ENCODE measurements around the gene APBB2. TPM values are rescaled to one million over a fixed set of nuclear protein-coding genes. Genes with fewer than 3 reads are reported as not detected.

Gene APBB2
- total and polyA plus RNA-seq, 2 experiments from 2014 or later: 35.8 to 74.8 TPM

DNA sequence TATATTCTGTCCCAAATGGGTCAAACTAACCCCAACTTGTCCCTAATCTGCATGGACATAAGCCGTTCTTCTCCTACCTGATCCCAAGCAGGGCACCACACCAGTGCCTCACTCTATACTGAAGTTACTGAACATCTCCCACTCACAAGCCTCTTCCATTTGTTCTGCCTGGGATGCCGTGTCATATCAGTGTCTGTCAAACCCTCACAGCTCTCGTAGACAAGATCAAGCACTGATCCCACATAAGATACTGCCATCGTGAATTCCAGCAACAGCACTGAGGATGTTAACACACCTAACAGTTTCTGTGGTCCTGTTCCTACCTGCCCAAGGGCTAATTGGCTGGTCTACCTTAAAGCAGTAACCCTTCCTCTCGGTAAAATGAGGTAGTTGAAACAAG, 162.1 kb downstream of the APBB2 start:
- ATAC-seq (no peak), DNase-seq (ENCODE audit: low spot score) (no peak)
- Mint-ChIP-seq H3K9me3 (peaks cover 14% of the 10 kb centered on the region), H3K36me3 (ENCODE audit: low read depth) (peaks cover 16% of the 10 kb centered on the region), H3K4me1 (peaks cover 4% of the 10 kb centered on the region; the same call in 2 of the 3 replicates), H3K27me3 (ENCODE audit: insufficient read depth, low read depth, poor library complexity) (peaks cover 8% of the 10 kb centered on the region), H3K27ac (no peak overlapping the region), H3K4me3 (no peak overlapping the region)
- no peaks in the 10 kb centered on the region for H3F3A ChIP-seq (replicated peaks; ENCODE audit: low read depth)
- TF ChIP-seq ZNF114 (CRISPR knock-in tag; IDR thresholded peaks at IDR 0.05) (no peak), NANOG (IDR thresholded peaks at IDR 0.05; ENCODE audit: borderline replicate concordance) (no peak), STAT1 (IDR thresholded peaks at IDR 0.05; ENCODE audit: unreplicated experiment) (no peak), POLR2AphosphoS5 (IDR thresholded peaks at IDR 0.05; ENCODE audit: low read depth) (no peak)
- TF ChIP-seq, protein P1, sequence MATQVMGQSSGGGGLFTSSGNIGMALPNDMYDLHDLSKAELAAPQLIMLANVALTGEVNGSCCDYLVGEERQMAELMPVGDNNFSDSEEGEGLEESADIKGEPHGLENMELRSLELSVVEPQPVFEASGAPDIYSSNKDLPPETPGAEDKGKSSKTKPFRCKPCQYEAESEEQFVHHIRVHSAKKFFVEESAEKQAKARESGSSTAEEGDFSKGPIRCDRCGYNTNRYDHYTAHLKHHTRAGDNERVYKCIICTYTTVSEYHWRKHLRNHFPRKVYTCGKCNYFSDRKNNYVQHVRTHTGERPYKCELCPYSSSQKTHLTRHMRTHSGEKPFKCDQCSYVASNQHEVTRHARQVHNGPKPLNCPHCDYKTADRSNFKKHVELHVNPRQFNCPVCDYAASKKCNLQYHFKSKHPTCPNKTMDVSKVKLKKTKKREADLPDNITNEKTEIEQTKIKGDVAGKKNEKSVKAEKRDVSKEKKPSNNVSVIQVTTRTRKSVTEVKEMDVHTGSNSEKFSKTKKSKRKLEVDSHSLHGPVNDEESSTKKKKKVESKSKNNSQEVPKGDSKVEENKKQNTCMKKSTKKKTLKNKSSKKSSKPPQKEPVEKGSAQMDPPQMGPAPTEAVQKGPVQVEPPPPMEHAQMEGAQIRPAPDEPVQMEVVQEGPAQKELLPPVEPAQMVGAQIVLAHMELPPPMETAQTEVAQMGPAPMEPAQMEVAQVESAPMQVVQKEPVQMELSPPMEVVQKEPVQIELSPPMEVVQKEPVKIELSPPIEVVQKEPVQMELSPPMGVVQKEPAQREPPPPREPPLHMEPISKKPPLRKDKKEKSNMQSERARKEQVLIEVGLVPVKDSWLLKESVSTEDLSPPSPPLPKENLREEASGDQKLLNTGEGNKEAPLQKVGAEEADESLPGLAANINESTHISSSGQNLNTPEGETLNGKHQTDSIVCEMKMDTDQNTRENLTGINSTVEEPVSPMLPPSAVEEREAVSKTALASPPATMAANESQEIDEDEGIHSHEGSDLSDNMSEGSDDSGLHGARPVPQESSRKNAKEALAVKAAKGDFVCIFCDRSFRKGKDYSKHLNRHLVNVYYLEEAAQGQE (IDR thresholded peaks at IDR 0.05; ENCODE audit: unreplicated experiment): no peak
- TF ChIP-seq, protein P2, sequence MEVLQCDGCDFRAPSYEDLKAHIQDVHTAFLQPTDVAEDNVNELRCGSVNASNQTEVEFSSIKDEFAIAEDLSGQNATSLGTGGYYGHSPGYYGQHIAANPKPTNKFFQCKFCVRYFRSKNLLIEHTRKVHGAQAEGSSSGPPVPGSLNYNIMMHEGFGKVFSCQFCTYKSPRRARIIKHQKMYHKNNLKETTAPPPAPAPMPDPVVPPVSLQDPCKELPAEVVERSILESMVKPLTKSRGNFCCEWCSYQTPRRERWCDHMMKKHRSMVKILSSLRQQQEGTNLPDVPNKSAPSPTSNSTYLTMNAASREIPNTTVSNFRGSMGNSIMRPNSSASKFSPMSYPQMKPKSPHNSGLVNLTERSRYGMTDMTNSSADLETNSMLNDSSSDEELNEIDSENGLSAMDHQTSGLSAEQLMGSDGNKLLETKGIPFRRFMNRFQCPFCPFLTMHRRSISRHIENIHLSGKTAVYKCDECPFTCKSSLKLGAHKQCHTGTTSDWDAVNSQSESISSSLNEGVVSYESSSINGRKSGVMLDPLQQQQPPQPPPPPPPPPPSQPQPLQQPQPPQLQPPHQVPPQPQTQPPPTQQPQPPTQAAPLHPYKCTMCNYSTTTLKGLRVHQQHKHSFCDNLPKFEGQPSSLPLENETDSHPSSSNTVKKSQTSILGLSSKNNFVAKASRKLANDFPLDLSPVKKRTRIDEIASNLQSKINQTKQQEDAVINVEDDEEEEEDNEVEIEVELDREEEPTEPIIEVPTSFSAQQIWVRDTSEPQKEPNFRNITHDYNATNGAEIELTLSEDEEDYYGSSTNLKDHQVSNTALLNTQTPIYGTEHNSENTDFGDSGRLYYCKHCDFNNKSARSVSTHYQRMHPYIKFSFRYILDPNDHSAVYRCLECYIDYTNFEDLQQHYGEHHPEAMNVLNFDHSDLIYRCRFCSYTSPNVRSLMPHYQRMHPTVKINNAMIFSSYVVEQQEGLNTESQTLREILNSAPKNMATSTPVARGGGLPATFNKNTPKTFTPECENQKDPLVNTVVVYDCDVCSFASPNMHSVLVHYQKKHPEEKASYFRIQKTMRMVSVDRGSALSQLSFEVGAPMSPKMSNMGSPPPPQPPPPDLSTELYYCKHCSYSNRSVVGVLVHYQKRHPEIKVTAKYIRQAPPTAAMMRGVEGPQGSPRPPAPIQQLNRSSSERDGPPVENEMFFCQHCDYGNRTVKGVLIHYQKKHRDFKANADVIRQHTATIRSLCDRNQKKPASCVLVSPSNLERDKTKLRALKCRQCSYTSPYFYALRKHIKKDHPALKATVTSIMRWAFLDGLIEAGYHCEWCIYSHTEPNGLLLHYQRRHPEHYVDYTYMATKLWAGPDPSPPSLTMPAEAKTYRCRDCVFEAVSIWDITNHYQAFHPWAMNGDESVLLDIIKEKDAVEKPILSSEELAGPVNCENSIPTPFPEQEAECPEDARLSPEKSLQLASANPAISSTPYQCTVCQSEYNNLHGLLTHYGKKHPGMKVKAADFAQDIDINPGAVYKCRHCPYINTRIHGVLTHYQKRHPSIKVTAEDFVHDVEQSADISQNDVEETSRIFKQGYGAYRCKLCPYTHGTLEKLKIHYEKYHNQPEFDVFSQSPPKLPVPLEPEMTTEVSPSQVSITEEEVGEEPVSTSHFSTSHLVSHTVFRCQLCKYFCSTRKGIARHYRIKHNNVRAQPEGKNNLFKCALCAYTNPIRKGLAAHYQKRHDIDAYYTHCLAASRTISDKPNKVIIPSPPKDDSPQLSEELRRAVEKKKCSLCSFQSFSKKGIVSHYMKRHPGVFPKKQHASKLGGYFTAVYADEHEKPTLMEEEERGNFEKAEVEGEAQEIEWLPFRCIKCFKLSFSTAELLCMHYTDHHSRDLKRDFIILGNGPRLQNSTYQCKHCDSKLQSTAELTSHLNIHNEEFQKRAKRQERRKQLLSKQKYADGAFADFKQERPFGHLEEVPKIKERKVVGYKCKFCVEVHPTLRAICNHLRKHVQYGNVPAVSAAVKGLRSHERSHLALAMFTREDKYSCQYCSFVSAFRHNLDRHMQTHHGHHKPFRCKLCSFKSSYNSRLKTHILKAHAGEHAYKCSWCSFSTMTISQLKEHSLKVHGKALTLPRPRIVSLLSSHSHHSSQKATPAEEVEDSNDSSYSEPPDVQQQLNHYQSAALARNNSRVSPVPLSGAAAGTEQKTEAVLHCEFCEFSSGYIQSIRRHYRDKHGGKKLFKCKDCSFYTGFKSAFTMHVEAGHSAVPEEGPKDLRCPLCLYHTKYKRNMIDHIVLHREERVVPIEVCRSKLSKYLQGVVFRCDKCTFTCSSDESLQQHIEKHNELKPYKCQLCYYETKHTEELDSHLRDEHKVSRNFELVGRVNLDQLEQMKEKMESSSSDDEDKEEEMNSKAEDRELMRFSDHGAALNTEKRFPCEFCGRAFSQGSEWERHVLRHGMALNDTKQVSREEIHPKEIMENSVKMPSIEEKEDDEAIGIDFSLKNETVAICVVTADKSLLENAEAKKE (CRISPR knock-in tag; IDR thresholded peaks at IDR 0.05): no peak
- TF ChIP-seq, protein P3, sequence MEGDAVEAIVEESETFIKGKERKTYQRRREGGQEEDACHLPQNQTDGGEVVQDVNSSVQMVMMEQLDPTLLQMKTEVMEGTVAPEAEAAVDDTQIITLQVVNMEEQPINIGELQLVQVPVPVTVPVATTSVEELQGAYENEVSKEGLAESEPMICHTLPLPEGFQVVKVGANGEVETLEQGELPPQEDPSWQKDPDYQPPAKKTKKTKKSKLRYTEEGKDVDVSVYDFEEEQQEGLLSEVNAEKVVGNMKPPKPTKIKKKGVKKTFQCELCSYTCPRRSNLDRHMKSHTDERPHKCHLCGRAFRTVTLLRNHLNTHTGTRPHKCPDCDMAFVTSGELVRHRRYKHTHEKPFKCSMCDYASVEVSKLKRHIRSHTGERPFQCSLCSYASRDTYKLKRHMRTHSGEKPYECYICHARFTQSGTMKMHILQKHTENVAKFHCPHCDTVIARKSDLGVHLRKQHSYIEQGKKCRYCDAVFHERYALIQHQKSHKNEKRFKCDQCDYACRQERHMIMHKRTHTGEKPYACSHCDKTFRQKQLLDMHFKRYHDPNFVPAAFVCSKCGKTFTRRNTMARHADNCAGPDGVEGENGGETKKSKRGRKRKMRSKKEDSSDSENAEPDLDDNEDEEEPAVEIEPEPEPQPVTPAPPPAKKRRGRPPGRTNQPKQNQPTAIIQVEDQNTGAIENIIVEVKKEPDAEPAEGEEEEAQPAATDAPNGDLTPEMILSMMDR (conservative IDR thresholded peaks at IDR 0.05; ENCODE audit: low read depth in 2 of 2): no peak
- no peak overlapping the region for H2AFZ ChIP-seq
- no peaks in the 10 kb centered on the region for H3K79me2 ChIP-seq (replicated peaks; ENCODE audit: insufficient read depth)
- H3K27me3 ChIP-seq (ENCODE audit: insufficient read depth): no peaks in the 10 kb centered on the region
- H3K4me1 ChIP-seq (ENCODE audit: insufficient read depth): no peaks in the 10 kb centered on the region
- H3K9me2 ChIP-seq (ENCODE audit: insufficient read depth): peaks cover 6% of the 10 kb centered on the region
- no peak overlapping the region for H3K4me2 ChIP-seq
- no peak overlapping the region for H3K27ac ChIP-seq (ENCODE audit: low read depth)
- 0 out of 2 replicates have a peak, but pooled peaks cover 4% of the 10 kb centered on the region for H4K20me1 ChIP-seq (replicated peaks; ENCODE audit: insufficient read depth)
- H3K4me3 ChIP-seq: no peak overlapping the region
- H3K36me3 ChIP-seq (ENCODE audit: insufficient read depth): no peaks in the 10 kb centered on the region; the same call in 1 of the 2 replicates
